VCaP (cell line): ENCODE results near the gene USP17L25.
"Not testable (repeated sequence)": the region's sequence is repeated elsewhere in the genome, so short reads cannot be mapped to it uniquely, and the experiment has no call there.

ENCODE experiments used
- H3K27ac ChIP-seq: fragments of 450-650 bp; 2 replicates; pipeline ENCODE4 v1.5.1; 2017

Gene USP17L25

GRCh38 chr4:9329611-9330010 lies at the start of gene USP17L25:
TSS of gene USP17L25 (plus strand) at chr4:9329911. CDS start at chr4:9329911, 0 bp downstream.
- H3K27ac ChIP-seq = not testable (repeated sequence)

GRCh38 chr4:9324191-9324590 lies 5.5 kb upstream of the USP17L25 start:
- H3K27ac ChIP-seq = not testable (repeated sequence)

GRCh38 chr4:9324865-9325264 lies 4.8 kb upstream of the USP17L25 start, which contains the start of gene USP17L24:
TSS of gene USP17L24 (plus strand) at chr4:9325165. CDS start at chr4:9325165, 0 bp downstream.
- not testable (repeated sequence) for H3K27ac ChIP-seq

GRCh38 chr4:9334358-9334757 lies 4.6 kb downstream of the USP17L25 start, which contains the start of gene USP17L26:
TSS of gene USP17L26 (plus strand) at chr4:9334658. CDS start at chr4:9334658, 0 bp downstream.
- H3K27ac ChIP-seq = not testable (repeated sequence)

- H3K27ac ChIP-seq = not testable (repeated sequence)
Observed at GRCh38 chr4:9339103-9339502, 9.4 kb downstream of the USP17L25 start, which contains the start of gene USP17L5. TSS of gene USP17L5 (plus strand) at chr4:9339403. CDS start at chr4:9339403, 0 bp downstream.

GRCh38 chr4:9343848-9344247 lies 14.1 kb downstream of the USP17L25 start, which contains the start of gene USP17L27:
TSS of gene USP17L27 (plus strand) at chr4:9344148. CDS start at chr4:9344148, 0 bp downstream.
- H3K27ac ChIP-seq = not testable (repeated sequence)

GRCh38 chr4:9348593-9348992 lies 18.9 kb downstream of the USP17L25 start, which contains the start of gene USP17L28:
TSS of gene USP17L28 (plus strand) at chr4:9348893. CDS start at chr4:9348893, 0 bp downstream.
- not testable (repeated sequence) for H3K27ac ChIP-seq

- not testable (repeated sequence) for H3K27ac ChIP-seq
Observed at GRCh38 chr4:9350866-9351265, 21.2 kb downstream of the USP17L25 start.

- H3K27ac ChIP-seq = not testable (repeated sequence)
Observed at GRCh38 chr4:9353338-9353737, 23.6 kb downstream of the USP17L25 start, which contains the start of gene USP17L29. TSS of gene USP17L29 (plus strand) at chr4:9353638. CDS start at chr4:9353638, 0 bp downstream.

GRCh38 chr4:9362829-9363228 lies 33.1 kb downstream of the USP17L25 start, which contains the start of gene USP17L30:
TSS of gene USP17L30 (plus strand) at chr4:9363129. CDS start at chr4:9363129, 0 bp downstream.
- not testable (repeated sequence) for H3K27ac ChIP-seq

- not testable (repeated sequence) for H3K27ac ChIP-seq
Observed at GRCh38 chr4:9379881-9380280, 50.2 kb downstream of the USP17L25 start.
